Astrocyte of the spinal cord (primary cell): ENCODE results near the gene SERF2.
"Not testable (repeated sequence)": the region's sequence is repeated elsewhere in the genome, so short reads cannot be mapped to it uniquely, and the experiment has no call there.

Experiments used
- DNase-seq: peaks from one replicate; pipeline ENCODE4 v3.0.0; 2011; ENCODE audit warnings: low read depth, low spot score
- H3K4me3 ChIP-seq: 2 replicates; pipeline ENCODE4 v1.5.1; 2011; ENCODE audit warnings: low read depth, mild to moderate bottlenecking, low read length, moderate library complexity
- in situ Hi-C: cut with HindIII; loops from 2 replicates; pipeline ENCODE4 v1.10.0; 2017; ENCODE audit warnings: low sequenced_read_pairs
- TF ChIP-seq, protein P1 (sequence below): IDR thresholded peaks from 2 replicates; pipeline ENCODE4 v1.5.1; 2012; ENCODE audit warnings: low read depth, mild to moderate bottlenecking, low read length, inconsistent platforms

The SERF2 gene

DNA sequence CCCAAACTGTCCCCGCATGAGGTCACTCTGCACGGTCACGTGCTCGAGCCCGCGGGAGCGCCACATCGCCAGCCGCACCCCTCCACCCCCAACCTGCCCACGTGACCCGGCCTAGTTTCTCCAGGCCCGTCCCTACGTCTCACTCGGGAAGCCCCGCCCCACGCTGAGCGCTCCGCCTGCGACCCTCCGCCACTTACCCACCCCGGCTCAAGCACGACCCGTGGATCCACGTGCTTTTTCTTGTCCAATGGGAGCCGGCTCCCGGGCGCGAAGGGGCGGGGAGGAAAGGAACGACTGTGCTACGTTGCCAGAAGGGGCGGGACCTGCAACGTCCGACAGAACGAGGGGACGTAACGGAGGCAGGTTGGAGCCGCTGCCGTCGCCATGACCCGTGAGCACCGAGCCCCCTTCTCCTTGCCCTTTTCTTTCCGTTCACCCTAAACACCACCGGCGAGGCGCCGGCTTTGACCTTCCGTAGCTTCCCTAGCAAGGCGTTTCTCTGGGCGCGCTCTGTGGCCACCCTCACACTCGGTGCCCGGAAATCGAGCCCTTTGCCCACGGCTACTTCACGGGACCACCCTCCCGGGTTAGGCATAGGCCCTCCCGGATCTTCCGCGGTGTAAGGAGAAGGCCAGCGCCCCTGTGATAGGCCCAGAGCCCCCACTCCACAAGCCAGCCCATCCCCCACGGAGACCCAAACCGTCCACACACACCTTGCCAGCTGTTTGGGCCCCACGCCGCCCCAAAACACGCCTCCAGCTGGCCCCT lies at the start of gene SERF2:
Gene SERF2 (plus strand): TSS at position 328 of the 768 bp plus-strand sequence. CDS start 57 bp downstream, at position 385.
- TF ChIP-seq, protein P1, sequence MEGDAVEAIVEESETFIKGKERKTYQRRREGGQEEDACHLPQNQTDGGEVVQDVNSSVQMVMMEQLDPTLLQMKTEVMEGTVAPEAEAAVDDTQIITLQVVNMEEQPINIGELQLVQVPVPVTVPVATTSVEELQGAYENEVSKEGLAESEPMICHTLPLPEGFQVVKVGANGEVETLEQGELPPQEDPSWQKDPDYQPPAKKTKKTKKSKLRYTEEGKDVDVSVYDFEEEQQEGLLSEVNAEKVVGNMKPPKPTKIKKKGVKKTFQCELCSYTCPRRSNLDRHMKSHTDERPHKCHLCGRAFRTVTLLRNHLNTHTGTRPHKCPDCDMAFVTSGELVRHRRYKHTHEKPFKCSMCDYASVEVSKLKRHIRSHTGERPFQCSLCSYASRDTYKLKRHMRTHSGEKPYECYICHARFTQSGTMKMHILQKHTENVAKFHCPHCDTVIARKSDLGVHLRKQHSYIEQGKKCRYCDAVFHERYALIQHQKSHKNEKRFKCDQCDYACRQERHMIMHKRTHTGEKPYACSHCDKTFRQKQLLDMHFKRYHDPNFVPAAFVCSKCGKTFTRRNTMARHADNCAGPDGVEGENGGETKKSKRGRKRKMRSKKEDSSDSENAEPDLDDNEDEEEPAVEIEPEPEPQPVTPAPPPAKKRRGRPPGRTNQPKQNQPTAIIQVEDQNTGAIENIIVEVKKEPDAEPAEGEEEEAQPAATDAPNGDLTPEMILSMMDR: no peak
- H3K4me3 ChIP-seq: peak within 1 kb of the TSS; percentile 81
- in situ Hi-C loops: no loop called here
- peak; percentile 100 for DNase-seq

DNA sequence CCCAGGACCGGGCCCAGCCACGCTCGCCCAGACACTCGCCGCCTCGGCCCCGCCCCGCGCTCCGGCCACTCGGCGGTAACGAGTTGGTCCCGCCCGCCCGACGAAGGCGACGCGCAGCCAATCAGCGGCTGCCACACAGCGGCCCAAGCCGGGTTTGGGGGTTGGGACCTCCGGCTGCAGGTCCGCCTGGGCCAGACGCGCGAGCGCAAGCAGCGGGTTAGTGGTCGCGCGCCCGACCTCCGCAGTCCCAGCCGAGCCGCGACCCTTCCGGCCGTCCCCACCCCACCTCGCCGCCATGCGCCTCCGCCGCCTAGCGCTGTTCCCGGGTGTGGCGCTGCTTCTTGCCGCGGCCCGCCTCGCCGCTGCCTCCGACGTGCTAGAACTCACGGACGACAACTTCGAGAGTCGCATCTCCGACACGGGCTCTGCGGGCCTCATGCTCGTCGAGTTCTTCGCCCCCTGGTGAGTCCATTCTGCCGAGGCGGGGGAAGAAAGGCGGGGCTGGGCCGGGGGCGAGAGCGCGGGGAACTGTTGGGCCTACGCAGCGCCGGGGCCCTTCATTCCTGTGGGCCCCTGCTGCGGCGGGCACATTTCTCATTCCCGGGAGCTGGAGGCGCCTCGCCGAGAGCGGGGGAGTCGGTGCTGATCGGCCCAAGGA lies 45.7 kb upstream of the SERF2 start, which contains the start of gene PDIA3:
Gene PDIA3 (plus strand): TSS at position 194 of the 658 bp plus-strand sequence. CDS start 102 bp downstream, at position 296.
- in situ Hi-C loops: not testable (repeated sequence)
- peak; percentile 90 for DNase-seq
- H3K4me3 ChIP-seq: peak within 1 kb of the TSS; percentile 85

DNA sequence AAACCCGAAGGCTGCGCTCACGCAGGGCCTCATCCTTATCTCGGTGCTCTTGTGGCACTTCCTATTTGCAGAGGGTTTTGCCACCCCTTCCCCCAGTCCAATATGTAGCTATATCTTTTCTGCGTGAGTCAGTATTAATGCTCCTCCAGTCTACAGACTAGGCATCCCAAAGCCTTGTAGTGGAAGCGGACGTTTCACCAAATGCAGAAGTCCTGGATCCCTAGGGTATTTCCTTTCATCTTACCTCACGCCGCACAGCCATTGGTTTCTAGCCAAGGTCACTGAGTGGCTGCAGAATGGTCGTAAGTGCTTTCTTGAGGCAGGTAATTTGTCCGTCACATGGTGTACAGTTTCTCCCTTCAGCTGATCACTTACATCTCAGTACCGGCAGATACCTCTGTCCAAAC lies 45.2 kb upstream of the SERF2 start:
- in situ Hi-C loops: not testable (repeated sequence)
- peak overlapping the region; percentile 85 for H3K4me3 ChIP-seq
- peak; percentile 43 for DNase-seq

DNA sequence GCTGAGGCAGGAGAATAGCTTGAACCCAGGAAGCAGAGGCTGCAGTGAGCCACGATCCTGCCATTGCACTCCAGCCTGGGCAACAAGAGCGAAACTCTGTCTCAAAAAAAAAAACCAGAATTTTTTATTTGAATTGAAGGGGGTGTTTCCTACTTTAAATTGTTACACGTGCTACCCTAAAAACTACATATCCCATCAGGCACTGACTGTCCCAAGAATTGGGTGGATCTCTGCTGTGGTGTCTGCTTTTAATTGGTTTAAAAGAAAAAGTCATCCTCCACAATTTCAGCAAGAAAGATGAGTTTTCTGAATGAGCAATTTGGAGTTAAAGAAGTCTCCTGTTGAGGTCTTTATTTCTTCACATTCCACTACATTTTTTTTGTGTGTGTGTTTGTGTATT lies 43.7 kb upstream of the SERF2 start:
- DNase-seq: peak; percentile 6
- TF ChIP-seq, protein P1: no peak
- H3K4me3 ChIP-seq: no peak overlapping the region
- in situ Hi-C loops: no loop called here

DNA sequence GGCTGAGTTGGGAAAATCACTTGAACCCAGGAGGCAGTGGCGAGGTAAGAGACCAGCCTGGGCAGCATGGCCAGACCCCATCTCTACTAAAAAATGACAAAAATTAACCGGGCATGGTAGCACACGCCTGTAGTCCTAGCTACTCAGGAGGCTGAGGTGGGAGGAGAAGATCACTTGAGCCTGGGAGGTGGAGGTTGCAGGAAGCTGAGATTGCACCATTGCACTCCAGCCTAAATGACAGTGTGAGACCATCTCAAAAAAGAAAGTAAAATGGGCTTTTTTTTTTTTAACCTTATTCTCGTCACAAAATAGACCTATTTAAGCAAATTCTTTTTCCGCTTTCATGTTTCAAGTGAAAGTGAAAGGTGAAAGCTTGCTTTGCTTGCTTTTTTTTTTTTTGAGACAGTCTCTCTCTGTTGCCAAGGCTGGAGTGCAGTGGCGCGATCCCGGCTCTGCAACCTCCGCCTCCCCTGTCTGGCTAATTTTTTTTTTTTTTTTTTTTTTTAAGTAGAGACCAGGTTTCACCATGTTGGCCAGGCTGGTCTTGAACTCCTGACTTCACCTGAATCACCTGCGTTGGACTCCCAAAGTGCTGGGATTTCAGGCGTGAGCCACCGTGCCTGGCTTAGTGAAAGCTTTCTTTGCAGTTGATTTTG lies 42.3 kb upstream of the SERF2 start:
- H3K4me3 ChIP-seq: no peak overlapping the region
- in situ Hi-C loops: no loop called here
- peak; percentile 7 for DNase-seq
- TF ChIP-seq, protein P1: no peak

DNA sequence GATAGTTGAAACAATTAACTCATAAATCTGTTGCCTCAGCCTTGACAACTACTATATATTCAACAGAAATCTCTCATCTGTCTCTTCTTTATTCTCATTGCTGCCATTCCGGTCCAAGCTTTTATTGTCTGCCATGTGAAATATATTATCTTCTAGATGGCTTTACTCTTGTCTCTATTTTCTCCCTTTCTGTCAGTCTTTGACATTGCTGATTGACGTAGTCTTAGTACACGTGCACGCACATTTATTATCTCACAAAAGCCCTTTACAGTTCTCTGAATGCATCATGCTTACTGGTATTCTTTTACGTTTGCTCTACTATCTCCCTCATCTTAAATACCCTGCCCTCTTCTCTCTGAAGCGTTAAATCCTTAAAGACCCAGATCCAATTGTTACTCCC lies 40.2 kb upstream of the SERF2 start:
- DNase-seq: no peak
- in situ Hi-C loops: no loop called here
- TF ChIP-seq, protein P1: no peak
- H3K4me3 ChIP-seq: no peak overlapping the region

DNA sequence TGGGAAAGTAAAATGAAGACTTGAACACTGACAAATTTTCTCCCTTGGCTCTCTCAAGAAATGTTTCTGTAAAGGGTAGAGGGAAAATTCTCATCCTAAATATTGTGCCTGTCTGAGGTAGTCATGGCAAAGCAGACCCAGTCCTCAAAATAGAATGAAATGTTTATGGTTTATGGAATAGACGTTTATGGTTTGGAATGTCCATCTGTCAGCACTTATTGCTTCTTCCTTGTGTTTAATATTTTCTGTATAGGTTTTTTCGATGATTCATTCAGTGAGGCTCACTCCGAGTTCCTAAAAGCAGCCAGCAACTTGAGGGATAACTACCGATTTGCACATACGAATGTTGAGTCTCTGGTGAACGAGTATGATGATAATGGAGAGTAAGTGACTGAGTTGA lies 29.3 kb upstream of the SERF2 start:
- no peak overlapping the region for H3K4me3 ChIP-seq
- TF ChIP-seq, protein P1: no peak
- in situ Hi-C loops: no loop called here
- peak; percentile 16 for DNase-seq
